IPS-20b (cell line): ENCODE data around the gene OXLD1.

Experiments
- H3K27ac ChIP-seq: one replicate; pipeline ENCODE4 v1.5.1; 2013; ENCODE audit warnings: low read length
- H3K27me3 ChIP-seq: 2 replicates; pipeline ENCODE4 v1.6.1; 2013; ENCODE audit warnings: mild to moderate bottlenecking, low read length, inconsistent platforms; ENCODE audit not compliant: insufficient read depth
- H3K36me3 ChIP-seq: 2 replicates; pipeline ENCODE4 v1.6.1; 2013; ENCODE audit warnings: low read depth, mild to moderate bottlenecking, inconsistent platforms, low read length, moderate library complexity; ENCODE audit not compliant: insufficient read depth
- H3K4me1 ChIP-seq: 2 replicates; pipeline ENCODE4 v1.6.1; 2013; ENCODE audit warnings: mild to moderate bottlenecking, control low read depth, inconsistent platforms, low read length, moderate library complexity; ENCODE audit not compliant: insufficient read depth
- H3K4me3 ChIP-seq: 2 replicates; pipeline ENCODE4 v1.5.1; 2013; ENCODE audit warnings: mild to moderate bottlenecking, low read length, inconsistent platforms
- H3K9ac ChIP-seq: 2 replicates; pipeline ENCODE4 v1.6.1; 2013; ENCODE audit warnings: low read depth, mild to moderate bottlenecking, inconsistent platforms, low read length, moderate library complexity
- H3K9me3 ChIP-seq: 2 replicates; pipeline ENCODE4 v1.6.1; 2013; ENCODE audit warnings: mild to moderate bottlenecking, low read depth, low read length, inconsistent platforms; ENCODE audit not compliant: insufficient read depth

OXLD1 gene

DNA sequence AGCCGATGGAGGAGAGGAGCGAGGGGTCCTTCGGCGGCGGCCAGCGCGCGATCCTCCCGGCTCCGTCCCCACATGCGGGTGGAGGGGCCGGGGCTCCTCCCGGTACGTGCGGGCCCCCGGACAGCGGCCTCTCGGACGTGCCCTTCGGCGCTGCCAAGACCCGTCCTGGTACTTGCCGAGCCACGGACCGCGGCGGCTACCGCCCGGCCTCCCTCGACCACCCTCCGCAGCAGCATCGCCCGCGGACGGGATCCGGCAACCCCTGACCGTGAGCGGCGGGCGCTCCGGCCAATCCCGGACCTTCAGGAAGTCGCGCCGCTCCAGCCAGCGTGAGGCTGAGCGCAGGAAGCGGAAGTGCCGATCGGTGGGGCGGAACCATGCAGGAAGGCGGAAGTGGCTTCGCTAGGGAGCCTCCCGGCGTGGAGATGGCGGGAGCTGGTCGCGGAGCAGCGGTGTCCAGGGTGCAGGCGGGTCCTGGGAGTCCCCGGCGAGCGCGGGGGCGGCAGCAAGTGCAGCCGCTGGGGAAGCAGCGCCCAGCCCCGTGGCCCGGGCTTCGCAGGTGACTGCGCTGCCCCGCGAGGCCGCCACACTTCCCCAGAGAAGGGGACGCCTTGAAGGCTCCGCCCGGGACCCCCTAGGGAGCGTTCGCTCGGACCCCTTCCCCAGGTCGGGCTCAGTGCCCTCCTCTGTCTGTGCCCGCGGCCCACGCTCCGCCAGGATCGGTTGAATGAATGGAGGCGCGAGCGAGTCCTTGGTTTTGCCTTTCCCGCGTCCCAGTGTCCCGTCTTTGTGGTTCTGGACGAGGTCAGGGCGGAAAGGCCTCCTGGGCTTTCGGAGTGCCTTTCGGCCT lies at the start of gene OXLD1, which contains the start of gene CCDC137:
Gene OXLD1, minus strand, starts transcription at position 264 of the 850 bp plus-strand sequence. Its CDS starts 28 bp downstream, at position 236.
Gene CCDC137, plus strand, starts transcription at position 396 of the 850 bp plus-strand sequence. Its CDS starts 30 bp downstream, at position 426.
- peaks cover 41% of the 10 kb centered on the region for H3K36me3 ChIP-seq
- peak within 1 kb of the TSS; percentile 88 for H3K27ac ChIP-seq
- peak within 1 kb of the TSS; percentile 93 for H3K9ac ChIP-seq
- no peaks in the 10 kb centered on the region for H3K9me3 ChIP-seq
- H3K4me3 ChIP-seq, result peak within 1 kb of the TSS; percentile 96
- no peaks in the 10 kb centered on the region for H3K4me1 ChIP-seq
- no peaks in the 10 kb centered on the region for H3K27me3 ChIP-seq

DNA sequence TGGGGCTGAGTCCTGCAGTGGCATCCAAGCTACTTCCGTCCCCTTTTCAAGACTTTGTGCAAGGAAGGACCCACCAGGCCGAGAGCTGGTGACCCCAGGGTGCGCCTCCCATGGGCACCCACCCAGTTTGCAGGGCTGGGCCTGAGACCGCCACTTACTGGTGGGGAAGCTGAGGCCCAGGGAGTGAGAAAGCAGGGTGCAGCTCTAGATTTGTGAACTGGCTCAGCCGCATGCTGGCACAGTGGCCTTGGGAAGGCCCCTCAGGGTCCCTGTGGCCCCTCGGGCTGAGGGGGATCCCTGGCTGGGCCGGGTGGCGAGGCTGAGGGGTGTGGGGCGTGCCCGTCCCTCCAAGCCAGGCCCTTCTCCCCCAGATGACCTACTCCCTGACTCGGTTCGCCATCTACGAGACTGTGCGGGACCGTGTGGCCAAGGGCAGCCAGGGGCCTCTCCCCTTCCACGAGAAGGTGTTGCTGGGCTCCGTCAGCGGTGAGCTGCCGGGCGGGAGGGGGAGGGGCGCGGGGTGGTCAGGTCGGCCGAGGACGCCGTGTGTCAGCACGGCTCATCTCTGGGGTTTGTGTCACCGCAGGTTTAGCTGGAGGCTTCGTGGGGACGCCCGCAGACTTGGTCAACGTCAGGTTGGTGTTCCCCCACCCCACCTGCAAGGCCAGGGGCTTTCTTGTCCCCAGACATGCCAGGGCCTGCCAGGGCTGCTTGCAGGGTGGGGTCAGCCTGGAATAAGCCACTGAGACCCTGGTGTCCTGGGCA lies 48.9 kb upstream of the OXLD1 start:
- no peak overlapping the region for H3K27ac ChIP-seq
- H3K4me1 ChIP-seq, result peaks cover 13% of the 10 kb centered on the region; the same call in 1 of the 2 replicates
- no peak overlapping the region for H3K9ac ChIP-seq
- no peak overlapping the region for H3K4me3 ChIP-seq
- no peaks in the 10 kb centered on the region; the same call in 1 of the 2 replicates for H3K36me3 ChIP-seq
- no peaks in the 10 kb centered on the region for H3K9me3 ChIP-seq
- H3K27me3 ChIP-seq, result peaks cover 12% of the 10 kb centered on the region; the same call in 1 of the 2 replicates

DNA sequence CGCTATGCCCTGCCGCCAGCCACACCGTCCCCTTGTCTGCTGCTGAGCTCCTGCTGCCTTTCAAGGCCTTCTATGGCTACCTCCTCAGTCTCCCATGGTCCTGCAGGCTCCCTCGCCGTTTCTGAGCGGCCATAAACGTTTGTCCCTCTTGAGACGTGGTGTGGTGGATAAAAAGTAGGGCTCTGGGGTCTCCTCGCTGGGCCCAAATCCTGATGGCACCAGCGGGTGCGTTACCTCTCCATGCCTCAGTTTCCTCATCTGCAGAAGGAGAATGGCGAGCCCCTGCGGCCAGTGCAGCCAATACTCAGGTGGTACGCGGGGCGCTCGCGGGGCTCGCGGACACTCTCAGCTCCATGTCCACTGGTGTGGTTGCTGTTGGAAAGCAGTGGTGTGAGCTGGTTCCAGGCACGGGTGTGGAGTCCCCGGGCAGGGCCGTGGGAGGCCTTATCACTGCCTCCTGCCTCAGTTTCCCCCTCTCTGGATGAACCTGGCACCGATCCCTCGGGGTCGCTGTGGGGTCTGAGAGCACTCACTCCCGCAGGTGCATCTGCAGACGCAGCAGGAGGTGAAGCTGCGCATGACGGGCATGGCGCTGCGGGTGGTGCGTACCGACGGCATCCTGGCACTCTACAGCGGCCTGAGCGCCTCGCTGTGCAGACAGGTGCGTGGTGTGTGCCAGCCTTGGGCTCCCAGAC lies 48.2 kb upstream of the OXLD1 start:
- no peaks in the 10 kb centered on the region for H3K9me3 ChIP-seq
- peaks cover 15% of the 10 kb centered on the region; the same call in 1 of the 2 replicates for H3K4me1 ChIP-seq
- H3K9ac ChIP-seq, result no peak overlapping the region
- no peak overlapping the region for H3K27ac ChIP-seq
- no peak overlapping the region for H3K4me3 ChIP-seq
- H3K27me3 ChIP-seq, result peaks cover 14% of the 10 kb centered on the region; the same call in 1 of the 2 replicates
- H3K36me3 ChIP-seq, result no peaks in the 10 kb centered on the region; the same call in 1 of the 2 replicates

DNA sequence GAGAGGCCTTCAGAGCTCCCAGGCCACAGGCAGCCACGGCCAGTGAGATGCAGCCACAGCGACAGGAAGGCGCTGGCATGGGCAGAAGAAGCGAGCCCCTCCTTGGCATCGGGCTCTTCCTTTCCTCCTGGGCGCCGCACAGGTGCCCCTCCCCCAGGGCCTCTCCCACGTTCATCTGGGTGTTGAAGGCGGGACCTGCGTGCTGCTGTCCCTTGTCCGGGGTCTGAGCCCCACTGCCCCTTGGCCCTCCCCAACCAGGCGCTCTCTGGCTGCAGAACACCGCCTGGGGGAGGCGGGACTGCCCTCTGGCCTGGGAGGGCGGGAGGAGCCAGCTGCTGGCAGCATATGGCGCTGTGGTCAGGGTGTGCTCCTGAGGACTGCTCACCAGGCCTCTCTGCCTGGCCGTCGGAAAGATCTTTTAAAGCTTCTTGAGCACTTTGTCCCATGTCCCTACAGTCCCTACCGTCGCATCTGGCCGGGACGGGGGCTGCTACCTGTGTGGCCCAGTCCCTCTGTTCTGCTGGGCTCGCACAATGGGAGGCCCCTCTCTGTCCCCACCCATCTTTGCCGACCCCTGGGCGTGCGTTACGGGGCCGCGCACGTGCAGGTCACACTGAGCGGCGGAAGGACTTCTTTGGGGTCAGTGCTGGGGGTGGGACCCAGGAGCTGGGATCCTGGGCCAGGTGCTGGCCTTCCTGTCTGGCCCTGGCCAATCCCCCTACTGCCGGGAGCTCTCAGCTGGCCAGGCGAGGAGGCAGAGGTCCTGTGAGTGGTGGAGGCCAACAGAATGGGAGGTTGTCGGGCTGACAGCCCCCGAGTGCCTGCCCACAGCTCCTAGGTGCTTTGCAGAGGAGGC lies 47.4 kb upstream of the OXLD1 start:
- Histone ChIP-seq H3K27ac (no peak overlapping the region), H3K27me3 (peaks cover 14% of the 10 kb centered on the region; the same call in 1 of the 2 replicates), H3K9ac (peak overlapping the region; percentile 66; the same call in 1 of the 2 replicates), H3K36me3 (no peaks in the 10 kb centered on the region; the same call in 1 of the 2 replicates), H3K4me3 (peak overlapping the region; percentile 73), H3K9me3 (no peaks in the 10 kb centered on the region), H3K4me1 (peaks cover 15% of the 10 kb centered on the region; the same call in 1 of the 2 replicates)

DNA sequence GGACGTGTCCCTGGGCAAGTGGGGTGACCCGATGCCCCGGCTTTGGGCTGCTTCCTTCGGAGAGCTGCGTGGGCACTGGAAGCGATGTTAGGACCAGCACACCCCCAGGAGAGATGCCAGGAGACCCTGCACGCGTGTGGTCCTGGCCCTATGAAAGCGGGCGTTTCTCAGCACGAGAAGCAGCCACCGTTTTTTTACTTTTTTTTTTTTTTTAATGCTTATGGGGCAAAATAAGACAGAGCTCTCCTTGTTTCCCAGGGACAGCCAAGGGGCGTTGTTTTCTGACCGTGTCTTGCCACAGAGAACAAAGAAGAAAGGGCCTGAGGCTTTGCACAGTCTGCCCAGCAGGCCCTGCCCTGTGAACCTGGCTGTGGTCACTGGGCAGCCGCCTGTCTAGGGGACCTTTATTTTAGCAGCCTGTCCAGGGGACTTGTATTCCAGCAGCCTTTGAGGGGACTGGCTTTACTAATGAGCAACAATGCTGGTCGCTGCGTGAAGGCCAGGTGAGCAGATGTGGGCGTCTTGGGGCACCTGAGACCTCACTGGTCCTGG lies 46.7 kb upstream of the OXLD1 start:
- H3K4me3 ChIP-seq, result peak overlapping the region; percentile 73
- no peak overlapping the region for H3K27ac ChIP-seq
- H3K9ac ChIP-seq, result peak overlapping the region; percentile 66
- H3K4me1 ChIP-seq, result peaks cover 15% of the 10 kb centered on the region; the same call in 1 of the 2 replicates
- H3K9me3 ChIP-seq, result no peaks in the 10 kb centered on the region
- H3K27me3 ChIP-seq, result peaks cover 14% of the 10 kb centered on the region; the same call in 1 of the 2 replicates
- no peaks in the 10 kb centered on the region; the same call in 1 of the 2 replicates for H3K36me3 ChIP-seq

DNA sequence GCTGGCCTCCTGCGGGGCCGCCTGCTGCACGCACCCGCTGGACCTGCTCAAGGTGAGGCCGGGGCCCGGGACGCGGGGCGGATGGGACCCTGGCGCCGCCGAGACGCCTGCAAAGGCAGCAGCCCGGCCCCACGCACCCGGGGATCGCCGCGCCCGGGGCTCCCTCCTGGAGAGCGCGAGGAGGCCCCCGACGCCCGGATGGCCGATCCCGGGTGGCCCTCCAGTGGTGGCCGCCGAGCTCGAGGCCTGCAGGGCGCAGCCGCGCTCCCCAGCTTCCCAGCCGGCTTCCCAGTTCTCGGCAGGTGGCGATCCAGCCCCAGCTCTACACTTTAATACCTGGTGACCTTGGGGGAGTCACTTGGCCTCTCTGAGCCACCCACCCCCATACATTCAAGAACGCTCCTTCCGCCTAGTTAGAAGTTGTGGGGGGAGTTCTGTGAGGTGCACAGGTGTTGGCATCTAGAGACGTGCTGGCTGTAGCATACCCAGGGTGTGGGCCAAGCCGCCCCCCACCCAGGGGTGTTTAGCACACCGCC lies 46.1 kb upstream of the OXLD1 start:
- Histone ChIP-seq H3K27ac (no peak overlapping the region), H3K9ac (peak overlapping the region; percentile 66; the same call in 1 of the 2 replicates), H3K36me3 (peaks cover 3% of the 10 kb centered on the region; the same call in 1 of the 2 replicates)

DNA sequence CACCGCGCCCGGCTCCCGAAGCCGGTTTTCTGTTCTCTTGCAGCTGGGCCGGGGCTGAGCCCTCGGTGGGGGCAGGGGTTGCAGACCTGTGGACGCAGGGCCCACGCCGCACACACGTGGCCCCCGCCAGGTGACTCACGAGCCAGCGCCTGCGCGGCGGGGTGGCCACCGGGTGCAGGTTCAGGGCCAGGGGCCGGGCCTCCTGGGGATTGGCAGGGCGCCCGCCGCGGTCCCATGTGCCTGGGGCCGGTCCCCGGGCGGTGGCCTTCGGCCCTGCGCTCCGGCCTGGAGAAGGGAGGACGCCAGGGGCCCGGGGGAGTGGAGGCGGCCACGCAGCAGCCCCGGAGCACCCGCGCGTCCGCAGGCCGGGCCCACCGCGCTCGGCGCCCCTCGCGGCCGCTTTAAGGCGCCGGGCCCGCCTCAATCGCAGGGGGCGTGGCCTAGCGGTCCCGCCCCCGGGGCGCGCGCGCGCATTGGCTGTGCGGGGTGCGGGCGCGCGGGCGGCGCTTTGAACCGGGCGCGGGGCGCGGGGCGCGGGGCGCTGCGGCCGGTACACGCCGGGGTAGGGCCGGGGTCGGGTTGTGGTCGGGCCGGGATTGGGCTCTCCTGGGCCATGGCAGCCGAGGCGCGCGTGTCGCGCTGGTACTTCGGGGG lies 45.5 kb upstream of the OXLD1 start, which contains the start of gene SLC25A10:
Gene SLC25A10, plus strand, starts transcription at position 471 of the 654 bp plus-strand sequence. Its CDS starts 143 bp downstream, at position 614.
- H3K9me3 ChIP-seq, result no peaks in the 10 kb centered on the region
- peaks cover 14% of the 10 kb centered on the region; the same call in 1 of the 2 replicates for H3K27me3 ChIP-seq
- H3K36me3 ChIP-seq, result peaks cover 9% of the 10 kb centered on the region
- peak within 1 kb of the TSS; percentile 73 for H3K4me3 ChIP-seq
- H3K9ac ChIP-seq, result peak within 1 kb of the TSS; percentile 66
- peaks cover 15% of the 10 kb centered on the region; the same call in 1 of the 2 replicates for H3K4me1 ChIP-seq
- no peak within 1 kb of the TSS for H3K27ac ChIP-seq

More for the DNA sequence above, 46.1 kb upstream of the OXLD1 start:
- Histone ChIP-seq H3K4me3 (peak overlapping the region; percentile 73), H3K9me3 (no peaks in the 10 kb centered on the region), H3K27me3 (peaks cover 14% of the 10 kb centered on the region; the same call in 1 of the 2 replicates), H3K4me1 (peaks cover 15% of the 10 kb centered on the region; the same call in 1 of the 2 replicates)

DNA sequence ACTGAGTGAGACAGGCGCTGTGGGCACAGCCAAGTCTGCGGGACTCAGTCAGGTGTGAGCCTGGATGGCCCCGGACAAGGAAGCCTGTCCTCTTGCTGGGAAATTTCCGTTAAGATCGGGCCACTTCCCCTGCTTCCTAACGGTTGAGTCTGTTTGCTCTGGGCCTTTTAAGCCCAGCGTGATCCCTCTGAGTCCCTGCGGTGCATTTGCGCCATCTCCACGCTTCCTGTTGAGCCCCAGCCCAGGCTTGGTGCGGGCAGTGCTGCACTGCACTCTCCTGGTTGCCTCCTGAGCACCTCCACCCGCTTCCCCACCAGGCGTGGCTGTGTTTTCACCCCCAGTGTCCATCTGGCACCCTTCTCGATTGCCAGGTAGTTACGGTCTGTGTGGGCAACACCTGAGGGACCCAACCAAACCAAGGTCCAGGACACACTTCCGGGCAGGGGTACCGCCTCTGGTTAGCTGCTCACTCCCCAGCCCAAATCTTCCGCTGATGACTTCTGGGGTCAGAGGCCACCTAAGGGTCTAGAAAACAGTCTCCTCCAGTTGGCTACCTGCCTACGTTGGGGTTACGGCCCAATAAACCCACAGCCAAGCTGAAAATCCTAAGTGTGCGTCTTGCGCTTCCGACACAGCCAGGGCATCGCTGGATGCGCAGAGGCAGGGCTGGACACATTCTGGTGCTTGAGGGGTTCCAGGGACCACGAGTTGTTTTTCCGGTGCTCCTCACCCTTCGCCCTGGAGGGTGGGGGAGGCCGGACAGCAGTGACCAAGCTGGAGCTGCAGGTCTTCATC lies 44.3 kb upstream of the OXLD1 start:
- Histone ChIP-seq H3K27ac (no peak overlapping the region), H3K27me3 (peaks cover 14% of the 10 kb centered on the region; the same call in 1 of the 2 replicates), H3K36me3 (peaks cover 21% of the 10 kb centered on the region), H3K4me3 (peak overlapping the region; percentile 68), H3K9ac (peak overlapping the region; percentile 49), H3K4me1 (peaks cover 15% of the 10 kb centered on the region; the same call in 1 of the 2 replicates), H3K9me3 (no peaks in the 10 kb centered on the region)

DNA sequence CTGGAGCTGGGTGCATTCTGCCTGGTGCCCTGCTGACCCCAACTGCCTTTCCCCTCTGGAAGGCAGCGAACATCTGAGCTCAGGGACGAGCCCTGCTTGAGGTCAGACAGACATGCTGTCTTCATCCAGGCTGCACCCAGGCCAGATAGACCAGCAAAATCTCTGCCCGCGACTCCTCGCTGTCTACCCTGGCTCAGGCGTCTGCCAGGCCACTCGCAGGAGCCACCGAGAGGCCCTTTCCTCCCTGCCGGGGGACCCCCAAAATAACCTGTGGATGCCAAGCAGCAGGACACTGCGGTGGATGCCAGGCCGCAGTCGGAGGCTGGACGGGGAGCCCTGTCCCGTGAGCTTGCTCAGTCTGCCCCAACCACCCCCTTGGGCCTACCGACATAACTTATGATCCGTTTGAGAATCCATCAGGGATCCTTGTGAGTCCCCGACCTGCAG lies 42.4 kb upstream of the OXLD1 start:
- no peak overlapping the region for H3K4me3 ChIP-seq
- no peak overlapping the region for H3K9ac ChIP-seq
- H3K9me3 ChIP-seq, result no peaks in the 10 kb centered on the region
- peaks cover 35% of the 10 kb centered on the region for H3K36me3 ChIP-seq
- peaks cover 14% of the 10 kb centered on the region; the same call in 1 of the 2 replicates for H3K27me3 ChIP-seq
- no peak overlapping the region for H3K27ac ChIP-seq
- peaks cover 15% of the 10 kb centered on the region; the same call in 1 of the 2 replicates for H3K4me1 ChIP-seq
